ENCODE data around the gene NCOA1.
"Not testable (repeated sequence)": the region's sequence is repeated elsewhere in the genome, so short reads cannot be mapped to it uniquely, and the experiment has no call there.

The NCOA1 gene

DNA sequence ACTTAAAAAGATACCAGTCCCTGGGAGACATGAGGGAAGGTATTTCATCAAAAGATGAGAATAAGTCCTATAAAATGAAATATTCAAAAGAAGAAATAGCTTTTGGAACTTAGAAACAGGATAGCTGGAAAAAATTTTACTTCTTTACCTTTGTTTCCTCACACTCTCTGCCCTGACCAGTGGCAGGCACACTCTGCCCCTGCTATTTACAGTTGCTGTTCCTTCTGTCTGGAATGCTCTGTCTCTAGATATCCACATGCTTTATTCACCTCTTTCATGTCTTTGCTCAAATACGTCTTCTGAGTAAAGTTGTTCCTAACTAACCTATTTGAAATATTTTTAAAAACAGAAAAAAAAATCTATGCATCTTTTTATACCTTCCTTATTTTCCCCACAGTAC is 176.5 kb downstream of the NCOA1 start:
- no peaks in the 10 kb centered on the region for H3K27me3 ChIP-seq (replicated peaks; ENCODE audit: control insufficient read depth, insufficient read depth, low read length, poor library complexity, severe bottlenecking)
- no peak overlapping the region for H3K27ac ChIP-seq (ENCODE audit: insufficient read depth, low read length, poor library complexity, severe bottlenecking)
- DNase-seq, result no peak
- H3K9me3 ChIP-seq (ENCODE audit: control insufficient read depth, low read length), result no peaks in the 10 kb centered on the region
- no peak overlapping the region for H3K4me3 ChIP-seq (ENCODE audit: insufficient read depth, low read depth, low read length, poor library complexity, severe bottlenecking)
- H3K4me1 ChIP-seq (ENCODE audit: control insufficient read depth, insufficient read depth, low read length, poor library complexity, severe bottlenecking), result no peaks in the 10 kb centered on the region
- peaks cover under 1% of the 10 kb centered on the region for H3K36me3 ChIP-seq (ENCODE audit: control insufficient read depth, insufficient read depth, low read length)

DNA sequence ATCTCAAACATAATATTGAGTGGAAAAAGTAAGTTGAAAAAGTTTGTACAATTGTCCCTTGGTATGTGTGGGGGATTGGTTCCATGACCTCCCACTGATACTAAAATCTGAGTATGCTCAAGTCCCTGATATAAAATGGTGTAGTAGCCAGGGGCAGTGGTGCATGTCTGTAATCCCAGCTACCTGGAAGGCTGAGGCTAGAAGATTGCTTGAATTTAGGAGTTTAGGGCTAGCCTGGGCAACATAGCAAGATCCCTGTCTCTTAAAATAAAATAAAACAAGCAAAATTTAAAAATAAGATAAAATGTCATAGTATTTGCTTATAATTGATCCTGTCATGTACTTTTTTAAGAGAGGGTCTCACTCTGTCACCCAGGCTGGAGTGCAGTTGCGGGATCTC is 180.2 kb downstream of the NCOA1 start:
- peaks cover 5% of the 10 kb centered on the region for H3K36me3 ChIP-seq (ENCODE audit: control insufficient read depth, insufficient read depth, low read length)
- no peak overlapping the region for H3K4me3 ChIP-seq (ENCODE audit: insufficient read depth, low read depth, low read length, poor library complexity, severe bottlenecking)
- no peaks in the 10 kb centered on the region for H3K4me1 ChIP-seq (ENCODE audit: control insufficient read depth, insufficient read depth, low read length, poor library complexity, severe bottlenecking)
- no peak for DNase-seq
- H3K27ac ChIP-seq (ENCODE audit: insufficient read depth, low read length, poor library complexity, severe bottlenecking), result no peak overlapping the region
- H3K27me3 ChIP-seq (replicated peaks; ENCODE audit: control insufficient read depth, insufficient read depth, low read length, poor library complexity, severe bottlenecking), result no peaks in the 10 kb centered on the region
- no peaks in the 10 kb centered on the region for H3K9me3 ChIP-seq (ENCODE audit: control insufficient read depth, low read length)

DNA sequence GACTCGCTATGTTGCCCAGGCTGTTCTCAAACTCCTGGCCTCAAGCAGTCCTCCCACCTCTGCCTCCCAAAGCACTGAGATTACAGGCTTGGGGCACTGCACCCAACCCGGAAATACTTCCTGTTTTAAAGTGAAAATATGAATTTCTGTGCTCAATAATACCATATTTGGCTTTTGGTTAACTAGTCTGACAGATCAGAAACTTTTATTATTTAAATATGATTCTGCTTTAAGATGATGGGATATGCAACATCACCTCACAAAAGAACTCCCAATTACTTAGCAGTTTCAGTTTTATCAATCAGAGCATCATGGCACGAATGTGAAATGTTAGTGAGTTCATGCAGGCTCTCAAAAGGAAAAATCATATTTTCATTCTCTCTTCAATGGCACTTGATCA is 181.5 kb downstream of the NCOA1 start:
- no peak overlapping the region for H3K27ac ChIP-seq (ENCODE audit: insufficient read depth, low read length, poor library complexity, severe bottlenecking)
- H3K9me3 ChIP-seq (ENCODE audit: control insufficient read depth, low read length), result no peaks in the 10 kb centered on the region
- no peak overlapping the region for H3K4me3 ChIP-seq (ENCODE audit: insufficient read depth, low read depth, low read length, poor library complexity, severe bottlenecking)
- peaks cover 9% of the 10 kb centered on the region for H3K36me3 ChIP-seq (ENCODE audit: control insufficient read depth, insufficient read depth, low read length)
- no peaks in the 10 kb centered on the region for H3K27me3 ChIP-seq (replicated peaks; ENCODE audit: control insufficient read depth, insufficient read depth, low read length, poor library complexity, severe bottlenecking)
- no peaks in the 10 kb centered on the region for H3K4me1 ChIP-seq (ENCODE audit: control insufficient read depth, insufficient read depth, low read length, poor library complexity, severe bottlenecking)
- DNase-seq, result no peak

GRCh38 chr2:24675338-24675737 is 184.3 kb downstream of the NCOA1 start:
- Histone ChIP-seq H3K4me3 (ENCODE audit: insufficient read depth, low read depth, low read length, poor library complexity, severe bottlenecking) (no peak overlapping the region), H3K9me3 (ENCODE audit: control insufficient read depth, low read length) (no peaks in the 10 kb centered on the region), H3K27me3 (replicated peaks; ENCODE audit: control insufficient read depth, insufficient read depth, low read length, poor library complexity, severe bottlenecking) (no peaks in the 10 kb centered on the region), H3K4me1 (ENCODE audit: control insufficient read depth, insufficient read depth, low read length, poor library complexity, severe bottlenecking) (no peaks in the 10 kb centered on the region), H3K27ac (ENCODE audit: insufficient read depth, low read length, poor library complexity, severe bottlenecking) (no peak overlapping the region), H3K36me3 (ENCODE audit: control insufficient read depth, insufficient read depth, low read length) (peaks cover 16% of the 10 kb centered on the region)
- DNase-seq, result no peak

DNA sequence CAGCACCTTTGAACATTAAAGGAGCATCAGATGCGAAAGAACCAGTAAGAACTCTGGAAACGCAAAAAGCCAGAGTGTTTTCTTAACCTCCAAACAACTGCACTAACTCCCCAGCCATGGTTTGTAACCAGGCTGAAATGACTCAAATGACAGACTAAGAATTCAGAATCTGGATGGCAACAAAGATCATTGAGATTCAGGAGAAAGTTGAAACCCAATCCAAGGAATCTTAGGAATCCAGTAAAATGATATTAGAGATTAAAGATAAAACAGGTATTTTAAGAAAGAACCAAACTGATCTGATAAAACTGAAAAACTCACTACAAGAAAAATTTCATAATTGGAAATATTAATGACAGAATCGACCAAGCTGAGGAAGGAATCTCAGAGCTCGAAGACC is 185.4 kb downstream of the NCOA1 start:
- Histone ChIP-seq H3K27ac (ENCODE audit: insufficient read depth, low read length, poor library complexity, severe bottlenecking) (no peak overlapping the region), H3K9me3 (ENCODE audit: control insufficient read depth, low read length) (no peaks in the 10 kb centered on the region), H3K4me3 (ENCODE audit: insufficient read depth, low read depth, low read length, poor library complexity, severe bottlenecking) (no peak overlapping the region), H3K36me3 (ENCODE audit: control insufficient read depth, insufficient read depth, low read length) (peaks cover 17% of the 10 kb centered on the region), H3K27me3 (replicated peaks; ENCODE audit: control insufficient read depth, insufficient read depth, low read length, poor library complexity, severe bottlenecking) (no peaks in the 10 kb centered on the region), H3K4me1 (ENCODE audit: control insufficient read depth, insufficient read depth, low read length, poor library complexity, severe bottlenecking) (no peaks in the 10 kb centered on the region)
- DNase-seq, result no peak

DNA sequence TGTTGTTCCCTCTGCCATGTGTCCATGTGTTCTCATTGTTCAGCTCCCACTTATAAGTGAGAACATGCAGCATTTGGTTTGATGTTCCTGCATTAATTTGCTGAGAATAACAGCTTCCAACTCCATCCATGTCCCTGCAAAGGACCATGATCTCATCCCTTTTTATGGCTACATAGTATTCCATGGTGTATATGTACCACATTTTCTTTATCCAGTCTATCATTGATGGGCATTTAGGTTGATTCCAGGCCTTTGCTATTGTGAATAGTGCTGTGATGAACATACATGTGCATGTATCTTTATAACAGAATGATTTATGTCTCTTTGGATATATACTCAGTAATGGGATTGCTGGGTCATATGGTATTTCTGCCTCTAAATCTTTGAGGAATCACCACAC is 187.0 kb downstream of the NCOA1 start:
- not testable (repeated sequence) for H3K27ac ChIP-seq (ENCODE audit: insufficient read depth, low read length, poor library complexity, severe bottlenecking); H3K4me3 ChIP-seq (ENCODE audit: insufficient read depth, low read depth, low read length, poor library complexity, severe bottlenecking); DNase-seq; H3K9me3 ChIP-seq (ENCODE audit: control insufficient read depth, low read length); H3K27me3 ChIP-seq (replicated peaks; ENCODE audit: control insufficient read depth, insufficient read depth, low read length, poor library complexity, severe bottlenecking); H3K4me1 ChIP-seq (ENCODE audit: control insufficient read depth, insufficient read depth, low read length, poor library complexity, severe bottlenecking)
- H3K36me3 ChIP-seq (ENCODE audit: control insufficient read depth, insufficient read depth, low read length), result peaks cover 17% of the 10 kb centered on the region

- no peaks in the 10 kb centered on the region for H3K4me1 ChIP-seq (ENCODE audit: control insufficient read depth, insufficient read depth, low read length, poor library complexity, severe bottlenecking)
- no peak overlapping the region for H3K4me3 ChIP-seq (ENCODE audit: insufficient read depth, low read depth, low read length, poor library complexity, severe bottlenecking)
- H3K27ac ChIP-seq (ENCODE audit: insufficient read depth, low read length, poor library complexity, severe bottlenecking), result no peak overlapping the region
- peaks cover 17% of the 10 kb centered on the region for H3K36me3 ChIP-seq (ENCODE audit: control insufficient read depth, insufficient read depth, low read length)
- no peak for DNase-seq
- H3K9me3 ChIP-seq (ENCODE audit: control insufficient read depth, low read length), result no peaks in the 10 kb centered on the region
- no peaks in the 10 kb centered on the region for H3K27me3 ChIP-seq (replicated peaks; ENCODE audit: control insufficient read depth, insufficient read depth, low read length, poor library complexity, severe bottlenecking)
Observed at GRCh38 chr2:24680196-24680595, 189.1 kb downstream of the NCOA1 start.

- Histone ChIP-seq H3K27ac (ENCODE audit: insufficient read depth, low read length, poor library complexity, severe bottlenecking) (no peak overlapping the region), H3K9me3 (ENCODE audit: control insufficient read depth, low read length) (no peaks in the 10 kb centered on the region), H3K36me3 (ENCODE audit: control insufficient read depth, insufficient read depth, low read length) (peaks cover 7% of the 10 kb centered on the region), H3K27me3 (replicated peaks; ENCODE audit: control insufficient read depth, insufficient read depth, low read length, poor library complexity, severe bottlenecking) (no peaks in the 10 kb centered on the region), H3K4me1 (ENCODE audit: control insufficient read depth, insufficient read depth, low read length, poor library complexity, severe bottlenecking) (no peaks in the 10 kb centered on the region), H3K4me3 (ENCODE audit: insufficient read depth, low read depth, low read length, poor library complexity, severe bottlenecking) (no peak overlapping the region)
- no peak for DNase-seq
Observed at GRCh38 chr2:24682304-24682703, 191.2 kb downstream of the NCOA1 start.

DNA sequence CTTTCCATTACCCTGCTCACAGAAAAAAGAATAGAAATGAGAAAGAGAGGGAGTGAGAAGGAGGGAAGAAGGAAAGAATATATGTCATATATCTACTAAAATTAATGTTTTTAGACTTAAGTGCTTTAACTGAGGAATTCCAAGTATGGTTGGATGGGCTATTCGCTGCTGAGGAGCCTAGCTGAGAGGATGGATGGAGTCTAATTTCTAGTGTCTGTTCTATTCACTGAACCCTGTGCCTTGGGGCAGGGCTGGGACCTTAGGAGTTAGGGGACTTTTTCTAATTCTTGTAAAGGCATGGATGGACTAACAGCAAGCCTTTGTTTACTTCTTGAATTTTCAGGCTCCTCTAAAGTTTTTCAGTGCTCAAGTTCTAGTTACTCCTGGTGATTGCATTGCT is 192.4 kb downstream of the NCOA1 start:
- Histone ChIP-seq H3K36me3 (ENCODE audit: control insufficient read depth, insufficient read depth, low read length) (peaks cover 7% of the 10 kb centered on the region), H3K27me3 (replicated peaks; ENCODE audit: control insufficient read depth, insufficient read depth, low read length, poor library complexity, severe bottlenecking) (no peaks in the 10 kb centered on the region), H3K4me3 (ENCODE audit: insufficient read depth, low read depth, low read length, poor library complexity, severe bottlenecking) (no peak overlapping the region), H3K4me1 (ENCODE audit: control insufficient read depth, insufficient read depth, low read length, poor library complexity, severe bottlenecking) (no peaks in the 10 kb centered on the region), H3K9me3 (ENCODE audit: control insufficient read depth, low read length) (no peaks in the 10 kb centered on the region), H3K27ac (ENCODE audit: insufficient read depth, low read length, poor library complexity, severe bottlenecking) (no peak overlapping the region)
- DNase-seq, result no peak

DNA sequence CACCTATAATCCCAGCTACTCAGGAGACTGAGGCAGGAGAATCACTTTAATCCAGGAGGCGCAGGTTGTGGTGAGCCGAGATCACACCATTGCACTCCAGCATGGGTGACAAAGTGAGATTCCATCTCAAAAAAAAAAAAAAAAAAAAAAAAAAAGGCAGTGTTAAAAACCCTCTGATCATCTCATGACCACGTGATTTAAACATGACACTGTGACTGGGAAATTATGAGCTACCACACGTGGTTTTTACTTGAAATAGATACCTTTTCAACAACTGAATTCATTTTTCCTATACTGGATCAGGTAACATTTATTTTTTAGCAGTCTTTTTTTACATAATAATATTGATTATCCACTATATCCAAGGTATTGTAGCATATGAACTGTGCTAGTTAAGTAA is 199.5 kb downstream of the NCOA1 start:
- Histone ChIP-seq H3K4me1 (ENCODE audit: control insufficient read depth, insufficient read depth, low read length, poor library complexity, severe bottlenecking) (no peaks in the 10 kb centered on the region), H3K27me3 (replicated peaks; ENCODE audit: control insufficient read depth, insufficient read depth, low read length, poor library complexity, severe bottlenecking) (no peaks in the 10 kb centered on the region), H3K9me3 (ENCODE audit: control insufficient read depth, low read length) (no peaks in the 10 kb centered on the region), H3K4me3 (ENCODE audit: insufficient read depth, low read depth, low read length, poor library complexity, severe bottlenecking) (no peak overlapping the region), H3K27ac (ENCODE audit: insufficient read depth, low read length, poor library complexity, severe bottlenecking) (no peak overlapping the region), H3K36me3 (ENCODE audit: control insufficient read depth, insufficient read depth, low read length) (peaks cover 3% of the 10 kb centered on the region)
- DNase-seq, result no peak

GRCh38 chr2:24691806-24692205 is 200.8 kb downstream of the NCOA1 start:
- no peak overlapping the region for H3K4me3 ChIP-seq (ENCODE audit: insufficient read depth, low read depth, low read length, poor library complexity, severe bottlenecking)
- peaks cover 3% of the 10 kb centered on the region for H3K36me3 ChIP-seq (ENCODE audit: control insufficient read depth, insufficient read depth, low read length)
- H3K27ac ChIP-seq (ENCODE audit: insufficient read depth, low read length, poor library complexity, severe bottlenecking), result no peak overlapping the region
- no peaks in the 10 kb centered on the region for H3K27me3 ChIP-seq (replicated peaks; ENCODE audit: control insufficient read depth, insufficient read depth, low read length, poor library complexity, severe bottlenecking)
- H3K4me1 ChIP-seq (ENCODE audit: control insufficient read depth, insufficient read depth, low read length, poor library complexity, severe bottlenecking), result no peaks in the 10 kb centered on the region
- no peak for DNase-seq
- no peaks in the 10 kb centered on the region for H3K9me3 ChIP-seq (ENCODE audit: control insufficient read depth, low read length)

All from effector memory CD4-positive, alpha-beta T cell (primary cell).